SU-DHL-6 (cell line): ENCODE measurements around the gene MARCOL.

Experiments used
- CTCF ChIP-seq: fragments of 200-600 bp; sonication (generic); IDR thresholded peaks from one replicate; pipeline ENCODE4 v1.5.1; 2017; ENCODE audit warnings: antibody characterized with exemption, mild to moderate bottlenecking, low read length, moderate library complexity; ENCODE audit not compliant: insufficient read depth, poor library complexity, severe bottlenecking
- EZH2phosphoT487 ChIP-seq: fragments of 200-600 bp; sonication (generic), shearing (Covaris generic); conservative IDR thresholded peaks from 2 replicates; pipeline ENCODE4 v1.6.1; 2018; ENCODE audit warnings: mild to moderate bottlenecking, antibody characterized with exemption, low read length, moderate library complexity, mixed read lengths

DNA sequence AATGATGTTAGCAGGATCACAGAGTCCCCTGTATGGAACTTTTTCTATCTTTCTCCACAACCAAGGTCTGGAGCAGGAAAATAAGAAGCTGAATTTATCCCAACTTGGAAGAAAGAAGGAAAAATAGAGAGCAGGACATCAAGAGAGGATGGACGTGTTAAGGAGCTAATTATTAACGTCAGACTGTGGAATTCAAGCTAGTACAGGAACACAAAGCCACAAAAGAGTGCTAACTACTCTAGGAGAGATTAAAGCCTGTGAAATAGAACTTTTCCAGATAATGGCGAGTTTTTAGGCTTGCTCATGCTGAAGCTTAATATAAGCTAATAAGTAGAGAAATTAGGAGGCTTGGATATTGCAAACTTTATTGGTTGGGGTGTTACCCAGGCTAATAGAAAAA is 29.6 kb downstream of the MARCOL start:
- TF ChIP-seq CTCF (no peak), EZH2phosphoT487 (no peak)
